AG09309 (cell line): Measurements from ENCODE around the gene C1QTNF5.

Experiments
- DNase-seq: peaks from one replicate; pipeline ENCODE4 v3.0.0-alpha.2; 2010; ENCODE audit warnings: low read depth
- H3K4me3 ChIP-seq: 2 replicates; pipeline ENCODE4 v1.5.1; 2011; ENCODE audit warnings: mild to moderate bottlenecking, low read depth, low read length, moderate library complexity; ENCODE audit not compliant: control insufficient read depth
- CTCF ChIP-seq: IDR thresholded peaks from 2 replicates; pipeline ENCODE4 v1.5.1; 2011; ENCODE audit warnings: mild to moderate bottlenecking, low read depth, low read length, inconsistent platforms; ENCODE audit not compliant: insufficient read depth, control insufficient read depth; ENCODE audit errors: missing control alignments

Gene C1QTNF5

GRCh38 chr11:119298726-119299125 is 42.0 kb downstream of the C1QTNF5 start:
- TF ChIP-seq CTCF: no peak
- no peak overlapping the region for H3K4me3 ChIP-seq
- no peak for DNase-seq

DNA sequence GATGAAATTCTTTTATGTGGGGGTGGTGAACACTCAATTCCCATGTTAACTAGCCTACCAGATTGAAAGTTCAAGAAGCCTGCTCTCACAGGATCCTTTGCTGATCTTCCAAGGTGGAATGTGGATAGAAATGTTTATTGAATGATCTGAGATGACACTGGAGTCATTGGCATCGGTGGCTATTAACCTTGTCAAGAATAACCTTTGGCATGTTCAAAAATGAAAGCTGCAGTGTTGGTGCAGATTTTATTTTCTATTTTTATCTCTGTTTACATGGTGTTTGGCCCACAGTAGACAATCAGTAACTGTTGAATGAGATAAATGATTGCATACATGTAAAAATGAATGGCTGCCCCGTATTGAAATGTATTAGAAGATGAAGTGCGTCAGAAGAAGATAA is 42.7 kb downstream of the C1QTNF5 start:
- TF ChIP-seq CTCF: no peak
- DNase-seq: no peak
- H3K4me3 ChIP-seq: no peak overlapping the region

GRCh38 chr11:119295178-119295577 is 45.5 kb downstream of the C1QTNF5 start:
- no peak overlapping the region for H3K4me3 ChIP-seq
- no peak for TF ChIP-seq CTCF
- no peak for DNase-seq

DNA sequence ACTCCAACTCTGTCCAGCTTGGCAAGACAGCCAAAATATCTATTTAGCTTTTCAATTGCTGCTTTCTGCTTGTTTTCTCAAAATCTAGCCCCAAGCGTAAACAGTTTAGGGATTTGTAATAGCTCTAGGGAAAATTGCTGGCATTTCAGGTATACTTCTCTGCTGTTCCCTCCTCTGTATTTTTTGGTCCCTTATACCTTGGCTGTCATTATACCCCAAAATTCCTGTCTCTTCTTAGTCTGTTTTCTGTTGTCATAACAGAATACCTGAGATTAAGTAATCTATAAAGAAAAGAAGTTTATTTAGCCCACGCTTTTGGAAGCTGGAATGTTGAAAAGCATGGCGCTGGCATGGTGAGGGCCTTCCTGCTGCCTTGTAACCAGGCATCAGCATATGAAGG is 47.2 kb downstream of the C1QTNF5 start:
- TF ChIP-seq CTCF: no peak
- DNase-seq: no peak

GRCh38 chr11:119290894-119291497 is 49.7 kb downstream of the C1QTNF5 start:
- no peak overlapping the region for H3K4me3 ChIP-seq
- DNase-seq: no peak
- no peak for TF ChIP-seq CTCF

More for the DNA sequence above, 47.2 kb downstream of the C1QTNF5 start:
- no peak overlapping the region for H3K4me3 ChIP-seq
